T-helper 9 cell (primary cell): ENCODE measurements around the gene ACAP2.
"Not testable (repeated sequence)": the region's sequence is repeated elsewhere in the genome, so short reads cannot be mapped to it uniquely, and the experiment has no call there.

Experiments
- DNase-seq: peaks from one replicate; pipeline ENCODE4 v3.0.0-alpha.2; 2020

Gene ACAP2

DNA sequence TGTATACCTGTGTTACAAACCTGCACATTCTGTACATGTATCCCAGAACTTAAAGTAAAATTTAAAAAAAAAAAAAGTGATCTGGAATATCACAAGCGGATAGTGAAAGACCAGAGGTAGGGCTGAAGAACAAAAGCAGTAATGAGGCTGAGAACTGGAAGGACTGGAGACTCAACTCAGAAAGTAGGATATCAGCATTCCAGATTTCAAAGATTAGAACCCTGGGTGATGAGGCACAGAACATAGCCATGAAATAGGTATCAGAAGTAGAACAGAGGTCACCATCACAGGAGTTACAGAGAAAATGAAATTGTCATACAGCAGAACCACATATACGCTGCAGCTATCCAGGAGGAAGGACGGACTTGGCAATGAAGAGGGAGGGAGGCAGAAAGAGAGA lies 56.1 kb downstream of the ACAP2 start:
- DNase-seq: no peak

DNA sequence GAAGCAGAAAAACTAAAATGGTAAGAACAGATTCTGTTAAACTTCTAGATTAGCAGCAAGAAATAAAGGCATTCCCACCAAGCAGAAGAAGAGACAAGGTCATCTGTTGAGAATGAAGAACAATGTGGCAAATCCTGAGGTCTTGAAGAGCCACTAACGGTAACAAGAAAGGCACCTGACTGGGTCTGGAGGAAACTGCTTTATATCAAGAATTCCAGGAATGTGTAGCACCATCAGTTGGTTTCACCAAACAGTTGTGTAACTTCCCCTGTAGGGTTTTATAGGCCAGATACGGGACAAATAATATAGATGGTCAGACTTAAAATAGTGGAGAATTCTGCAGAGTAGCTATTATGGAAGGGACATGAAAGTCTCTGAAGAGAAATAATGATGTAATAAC lies 57.3 kb downstream of the ACAP2 start:
- no peak for DNase-seq

- DNase-seq: no peak
Measured at GRCh38 chr3:195384952-195385351, 57.9 kb downstream of the ACAP2 start.

DNA sequence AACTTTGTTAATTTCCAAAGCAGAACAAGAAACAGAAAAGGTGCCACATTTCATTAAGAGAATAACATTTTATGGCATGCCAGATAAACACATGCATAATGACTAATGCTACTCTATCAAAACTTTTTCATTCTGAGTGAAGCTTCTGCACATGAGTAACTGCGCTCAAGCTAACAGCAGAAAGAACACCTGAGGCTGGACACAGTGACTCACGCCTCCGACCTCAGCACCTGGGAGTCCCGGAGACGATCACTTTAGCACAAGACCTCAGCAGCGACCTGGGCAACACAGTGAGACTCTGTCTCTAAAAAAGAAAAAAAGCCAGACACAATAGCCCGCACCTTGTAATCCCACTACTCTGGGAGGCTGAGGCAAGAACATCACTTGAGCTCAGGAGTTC lies 70.6 kb downstream of the ACAP2 start:
- no peak for DNase-seq

DNA sequence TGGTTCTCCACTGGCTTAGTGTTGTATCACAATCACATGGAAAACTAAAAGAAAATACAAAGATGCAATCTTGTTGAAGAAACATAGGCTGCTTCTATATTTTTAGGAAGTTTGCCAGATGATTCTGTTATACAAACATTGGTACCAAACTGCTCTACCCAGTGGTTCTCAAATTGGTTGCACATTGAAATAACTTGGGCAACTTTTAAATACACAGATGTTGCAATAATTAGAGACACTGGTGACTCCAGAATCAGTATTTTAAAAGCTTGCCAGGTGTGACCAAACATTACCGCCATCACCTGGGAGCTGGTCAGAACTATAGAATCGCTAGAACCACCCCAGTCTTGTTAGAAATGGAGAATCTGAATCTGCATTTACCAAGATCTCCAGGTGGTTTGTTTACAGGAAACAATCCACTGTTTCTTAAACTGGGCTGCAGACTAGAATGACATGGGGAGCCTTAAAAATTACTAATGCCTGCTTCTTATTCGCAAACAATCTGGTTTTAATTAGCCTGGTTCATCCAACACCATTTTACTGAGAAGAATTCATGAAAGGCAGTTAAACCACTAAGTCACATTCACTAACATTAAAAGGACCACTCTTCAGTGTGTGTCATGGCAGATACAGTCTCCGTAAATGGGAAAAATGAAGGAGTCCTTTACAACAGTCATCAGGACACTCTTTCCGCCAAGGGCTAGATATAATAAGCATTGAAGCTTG lies 76.5 kb downstream of the ACAP2 start:
- no peak for DNase-seq

DNA sequence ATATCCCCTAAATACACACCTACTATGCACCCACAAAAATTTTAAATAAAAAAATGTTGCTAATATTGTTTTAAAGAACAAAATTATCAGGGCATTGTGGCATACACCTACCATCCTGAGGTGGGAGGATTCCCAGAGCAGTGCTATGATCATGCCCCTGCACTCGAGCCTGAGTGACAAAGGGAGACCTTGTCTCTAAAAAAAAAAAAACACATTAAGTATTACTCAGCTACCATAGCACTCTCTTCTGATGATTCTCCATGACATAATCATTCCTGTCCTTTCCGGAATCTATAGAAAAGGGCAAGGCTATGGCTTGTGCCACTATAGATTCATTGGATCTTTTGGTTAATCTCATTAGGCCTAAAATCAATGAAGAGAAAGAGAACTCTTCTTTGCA lies 77.4 kb downstream of the ACAP2 start:
- no peak for DNase-seq

- DNase-seq: not testable (repeated sequence)
Measured at GRCh38 chr3:195357797-195358196, 85.0 kb downstream of the ACAP2 start.

DNA sequence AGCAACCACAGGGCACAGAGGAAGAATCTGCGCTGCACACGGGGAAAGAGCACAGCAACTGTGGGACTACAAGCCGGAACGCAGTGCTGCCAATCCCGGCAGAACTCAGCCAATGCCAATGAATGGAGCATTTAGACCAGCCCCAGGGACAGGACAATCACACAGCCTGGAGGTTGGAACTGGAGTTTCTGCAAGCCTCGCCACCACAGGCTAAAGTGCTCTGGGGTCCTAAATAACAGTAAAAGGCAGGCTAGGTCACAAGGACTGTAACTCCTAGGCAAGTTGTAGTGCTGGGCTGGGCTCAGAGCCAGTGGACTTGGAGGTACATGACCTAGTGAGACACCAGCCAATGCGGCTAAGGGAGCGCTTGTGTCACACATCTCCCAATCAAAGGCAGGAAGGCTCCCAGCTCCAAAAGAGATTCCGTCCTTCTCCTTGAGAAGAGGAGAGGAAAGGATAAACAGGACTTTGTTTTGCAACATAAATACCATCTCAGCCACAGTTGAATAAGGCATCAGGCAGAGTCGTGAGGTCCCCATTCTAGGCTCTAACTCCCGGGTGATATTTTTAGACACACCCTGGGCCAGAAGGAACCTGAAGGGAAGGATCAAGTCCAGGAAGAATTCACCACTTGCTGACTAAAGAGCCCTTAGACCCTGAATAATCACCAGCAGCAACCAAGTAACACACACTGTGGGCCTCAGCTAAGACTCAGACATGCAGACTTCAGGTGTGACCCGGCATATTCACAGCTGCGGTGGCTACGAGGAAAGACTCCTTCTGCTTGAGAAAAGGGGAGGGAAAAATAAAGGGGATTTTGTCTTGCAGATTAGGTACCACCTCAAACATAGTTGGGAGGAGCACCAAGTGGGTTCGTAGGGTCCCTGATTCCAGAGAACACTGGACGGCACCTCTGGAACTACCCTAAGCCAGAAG lies 86.4 kb downstream of the ACAP2 start:
- DNase-seq: no peak

DNA sequence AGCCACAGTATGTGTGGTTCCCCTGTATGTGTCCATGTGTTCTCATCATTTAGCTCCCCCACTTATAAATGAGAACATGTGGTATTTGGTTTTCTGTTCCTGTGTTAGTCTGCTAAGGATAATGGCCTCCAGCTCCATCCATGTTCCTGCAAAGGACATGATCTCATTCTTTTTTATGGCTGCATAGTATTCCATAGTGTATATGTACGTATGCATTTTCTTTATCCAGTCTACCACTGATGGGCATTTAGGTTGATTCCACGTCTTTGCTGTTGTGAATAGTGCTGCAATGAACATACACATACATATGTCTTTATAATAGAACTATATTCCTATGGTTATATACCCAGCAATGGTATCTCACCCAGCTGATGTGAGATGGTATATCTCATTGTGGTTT lies 88.8 kb downstream of the ACAP2 start:
- not testable (repeated sequence) for DNase-seq

- DNase-seq: no peak
Measured at GRCh38 chr3:195352895-195353488, 89.8 kb downstream of the ACAP2 start.

- DNase-seq: no peak
Measured at GRCh38 chr3:195348426-195349115, 94.2 kb downstream of the ACAP2 start.

DNA sequence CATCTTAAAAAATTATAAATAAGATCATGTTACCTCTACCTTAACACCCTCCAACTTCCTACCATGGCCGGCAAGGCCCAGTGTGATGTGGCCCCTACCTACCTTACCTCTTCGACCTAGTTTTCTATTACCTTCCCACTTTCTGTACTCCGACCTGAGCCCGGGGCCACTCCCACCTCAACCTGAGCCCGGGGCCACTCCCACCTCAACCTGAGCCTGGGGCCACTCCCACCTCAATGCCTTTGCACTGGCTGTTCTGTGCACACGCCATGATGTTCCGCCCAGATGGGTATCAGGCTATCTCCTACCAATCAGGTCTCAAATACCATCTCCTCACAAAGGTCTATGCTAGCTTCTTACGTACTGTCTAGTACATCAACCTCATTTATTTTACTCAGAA lies 105.1 kb downstream of the ACAP2 start:
- DNase-seq: no peak

GRCh38 chr3:195334967-195335366 lies 107.9 kb downstream of the ACAP2 start:
- DNase-seq: no peak

- DNase-seq: no peak
Measured at GRCh38 chr3:195319060-195319459, 123.8 kb downstream of the ACAP2 start.

DNA sequence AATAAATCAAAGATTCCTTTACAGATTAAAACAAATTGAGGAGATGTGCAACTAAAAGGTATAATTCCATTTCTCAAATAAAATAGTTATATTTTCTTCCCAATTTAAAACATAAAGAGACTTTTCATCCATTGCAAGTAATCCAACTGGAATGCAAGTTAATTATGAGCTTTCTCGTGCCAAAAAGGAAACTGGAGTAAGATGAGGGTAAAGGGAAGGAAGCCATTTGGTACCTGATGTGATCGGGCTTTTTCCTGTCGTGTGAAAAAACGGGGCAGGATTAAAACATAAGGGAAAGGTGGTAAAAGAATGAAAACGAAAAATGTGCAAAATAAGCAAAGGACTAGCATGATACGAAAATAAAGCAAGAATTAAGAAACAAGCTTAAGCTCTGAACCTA lies 130.1 kb downstream of the ACAP2 start:
- DNase-seq: no peak

DNA sequence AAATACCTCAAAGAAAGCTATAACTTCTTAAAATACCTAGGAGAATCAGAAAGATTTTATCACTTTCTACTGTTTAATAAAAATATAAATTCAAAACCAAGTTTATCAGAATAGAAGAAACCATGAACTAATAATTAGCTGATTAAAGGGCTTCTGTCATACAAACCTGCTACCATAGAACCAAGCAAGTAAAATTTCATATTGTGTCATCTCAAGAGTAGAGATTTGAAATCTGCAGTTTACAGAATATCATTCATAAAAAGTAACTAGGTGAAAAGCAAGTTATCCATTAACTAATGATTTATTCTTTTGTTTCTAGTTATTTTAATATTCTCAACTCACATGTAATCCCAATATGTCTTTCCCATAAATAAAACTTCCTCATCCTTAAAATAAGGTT lies 135.1 kb downstream of the ACAP2 start:
- DNase-seq: no peak

GRCh38 chr3:195306369-195306768 lies 136.5 kb downstream of the ACAP2 start:
- DNase-seq: no peak

GRCh38 chr3:195302431-195302830 lies 140.4 kb downstream of the ACAP2 start:
- DNase-seq: no peak

DNA sequence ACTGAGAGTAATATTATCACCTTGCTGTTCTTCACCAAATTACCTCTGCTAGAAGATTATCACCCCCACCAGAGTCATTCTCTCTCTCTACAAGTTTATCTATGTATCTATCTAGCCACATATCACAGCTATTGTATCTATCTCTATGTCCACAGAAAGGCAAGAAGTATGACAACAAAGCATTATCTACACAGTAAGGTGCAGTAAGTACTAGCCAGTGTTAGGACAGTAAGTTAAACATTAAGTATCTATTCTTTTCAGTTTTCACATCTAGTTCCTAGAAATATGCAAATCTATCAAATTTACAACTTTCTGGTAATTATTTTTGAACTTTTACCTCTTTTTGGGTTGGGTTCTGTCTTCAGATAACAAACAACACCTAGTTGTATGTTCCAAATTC lies 145.4 kb downstream of the ACAP2 start:
- DNase-seq: no peak

GRCh38 chr3:195296662-195297061 lies 146.2 kb downstream of the ACAP2 start:
- DNase-seq: no peak

DNA sequence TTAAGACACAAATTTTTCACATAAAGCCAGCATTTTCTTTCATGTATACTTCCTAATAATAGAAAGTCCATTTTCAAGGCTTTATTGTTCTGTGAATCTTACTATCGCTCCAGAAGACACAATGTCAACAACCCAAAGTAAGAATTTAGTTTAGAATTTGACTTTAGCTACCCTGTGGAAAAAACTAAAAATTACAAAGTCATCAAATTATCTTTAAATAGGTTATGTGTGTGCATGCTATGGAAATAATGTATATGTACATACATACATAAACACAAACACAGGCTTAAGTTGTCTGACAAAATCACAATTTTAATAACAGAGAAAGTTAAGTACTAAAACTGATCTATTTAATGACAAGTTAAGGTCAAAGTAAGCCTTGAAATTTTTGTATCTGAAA lies 151.7 kb downstream of the ACAP2 start:
- DNase-seq: no peak

GRCh38 chr3:195290643-195291042 lies 152.2 kb downstream of the ACAP2 start:
- not testable (repeated sequence) for DNase-seq
